ENCODE data around the gene KLHL35. TPM values are rescaled to one million over a fixed set of nuclear protein-coding genes. Genes with fewer than 3 reads are reported as not detected.

The KLHL35 gene
- total and polyA plus RNA-seq, 2 donors from 2014 or later = 0.26 to 1.8 TPM

GRCh38 chr11:75462117-75462653 lies 29.2 kb upstream of the KLHL35 start:
- Histone ChIP-seq H3K36me3 (ENCODE audit: control insufficient read depth in 2 of 3, insufficient read depth in 3 of 3, low read length in 3 of 3) (no peaks in the 10 kb centered on the region), H3K9ac (ENCODE audit: low read length in 3 of 3) (no peak overlapping the region), H3K4me3 (ENCODE audit: low read length in 3 of 3) (no peak overlapping the region), H3K27me3 (ENCODE audit: control insufficient read depth, insufficient read depth, low read length) (no peaks in the 10 kb centered on the region), H3K9me3 (ENCODE audit: control insufficient read depth in 2 of 3, insufficient read depth in 1 of 3, low read length in 3 of 3) (no peaks in the 10 kb centered on the region), H3K27ac (ENCODE audit: low read depth in 2 of 2, low read length in 2 of 2) (no peak overlapping the region), H3K4me1 (ENCODE audit: control insufficient read depth in 2 of 3, insufficient read depth in 2 of 3, low read depth in 1 of 3, low read length in 3 of 3) (peaks cover 0 to 20% (median 5%) of the 10 kb centered on the region in 3 donors)
- FAIRE-seq = no peak
- intact Hi-C loops (cut with DNase I) = no loop called here
- DNase-seq = peak in 1 of 5 donors; percentile 3
- TF ChIP-seq, protein P1, sequence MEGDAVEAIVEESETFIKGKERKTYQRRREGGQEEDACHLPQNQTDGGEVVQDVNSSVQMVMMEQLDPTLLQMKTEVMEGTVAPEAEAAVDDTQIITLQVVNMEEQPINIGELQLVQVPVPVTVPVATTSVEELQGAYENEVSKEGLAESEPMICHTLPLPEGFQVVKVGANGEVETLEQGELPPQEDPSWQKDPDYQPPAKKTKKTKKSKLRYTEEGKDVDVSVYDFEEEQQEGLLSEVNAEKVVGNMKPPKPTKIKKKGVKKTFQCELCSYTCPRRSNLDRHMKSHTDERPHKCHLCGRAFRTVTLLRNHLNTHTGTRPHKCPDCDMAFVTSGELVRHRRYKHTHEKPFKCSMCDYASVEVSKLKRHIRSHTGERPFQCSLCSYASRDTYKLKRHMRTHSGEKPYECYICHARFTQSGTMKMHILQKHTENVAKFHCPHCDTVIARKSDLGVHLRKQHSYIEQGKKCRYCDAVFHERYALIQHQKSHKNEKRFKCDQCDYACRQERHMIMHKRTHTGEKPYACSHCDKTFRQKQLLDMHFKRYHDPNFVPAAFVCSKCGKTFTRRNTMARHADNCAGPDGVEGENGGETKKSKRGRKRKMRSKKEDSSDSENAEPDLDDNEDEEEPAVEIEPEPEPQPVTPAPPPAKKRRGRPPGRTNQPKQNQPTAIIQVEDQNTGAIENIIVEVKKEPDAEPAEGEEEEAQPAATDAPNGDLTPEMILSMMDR (IDR thresholded peaks at IDR 0.05; ENCODE audit: borderline replicate concordance, extremely low read depth, insufficient read depth) = no peak

GRCh38 chr11:75461151-75461550 lies 28.1 kb upstream of the KLHL35 start:
- intact Hi-C loops (cut with DNase I) = no loop called here
- TF ChIP-seq, protein P1 (IDR thresholded peaks at IDR 0.05; ENCODE audit: borderline replicate concordance, extremely low read depth, insufficient read depth) = no peak
- Histone ChIP-seq H3K4me1 (ENCODE audit: control insufficient read depth in 2 of 3, insufficient read depth in 2 of 3, low read depth in 1 of 3, low read length in 3 of 3) (peaks cover 0 to 13% (median 0%) of the 10 kb centered on the region in 3 donors), H3K4me3 (ENCODE audit: low read length in 3 of 3) (no peak overlapping the region), H3K36me3 (ENCODE audit: control insufficient read depth in 2 of 3, insufficient read depth in 3 of 3, low read length in 3 of 3) (no peaks in the 10 kb centered on the region), H3K27ac (ENCODE audit: low read depth in 2 of 2, low read length in 2 of 2) (no peak overlapping the region), H3K9me3 (ENCODE audit: control insufficient read depth in 2 of 3, insufficient read depth in 1 of 3, low read length in 3 of 3) (no peaks in the 10 kb centered on the region), H3K9ac (ENCODE audit: low read length in 3 of 3) (no peak overlapping the region), H3K27me3 (ENCODE audit: control insufficient read depth, insufficient read depth, low read length) (no peaks in the 10 kb centered on the region)
- FAIRE-seq (no peak), DNase-seq (peak in 1 of 5 donors; percentile 26)

DNA sequence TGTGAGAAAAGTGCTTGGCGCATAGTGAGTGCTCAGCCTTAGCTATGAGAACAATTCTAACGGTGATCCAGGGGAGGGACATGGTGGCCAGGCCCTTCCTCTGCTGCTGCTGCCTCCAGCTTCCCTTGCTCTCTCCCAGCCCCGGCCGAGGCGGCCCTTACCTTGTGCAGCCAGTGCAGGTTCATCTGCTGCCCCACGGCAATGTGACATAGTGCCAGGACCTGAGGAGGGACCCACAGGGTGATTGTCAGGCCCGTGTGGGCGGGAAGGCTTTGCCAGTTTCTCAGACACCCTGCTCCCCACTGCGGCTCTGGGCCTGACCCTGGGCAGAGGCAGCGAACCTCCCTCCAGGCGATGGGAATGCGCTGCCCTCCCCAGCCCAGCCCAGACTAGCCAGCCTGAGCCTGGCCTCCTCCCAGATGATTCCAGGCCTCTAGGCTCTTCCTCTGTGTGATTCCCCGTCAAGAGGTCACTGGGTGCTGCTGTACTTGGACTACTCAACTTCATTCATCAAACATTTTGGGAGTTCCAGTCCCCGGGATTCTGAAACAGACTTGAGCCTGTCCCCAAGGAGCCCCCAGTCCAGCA lies 23.7 kb upstream of the KLHL35 start:
- TF ChIP-seq, protein P1 (IDR thresholded peaks at IDR 0.05; ENCODE audit: borderline replicate concordance, extremely low read depth, insufficient read depth) = no peak
- intact Hi-C loops (cut with DNase I) = no loop called here
- no peaks in the 10 kb centered on the region for H3K9me3 ChIP-seq (ENCODE audit: control insufficient read depth in 2 of 3, insufficient read depth in 1 of 3, low read length in 3 of 3)
- no peaks in the 10 kb centered on the region for H3K4me1 ChIP-seq (ENCODE audit: control insufficient read depth in 2 of 3, insufficient read depth in 2 of 3, low read depth in 1 of 3, low read length in 3 of 3)
- FAIRE-seq = no peak
- peaks cover 0 to 2% (median 0%) of the 10 kb centered on the region in 3 donors for H3K36me3 ChIP-seq (ENCODE audit: control insufficient read depth in 2 of 3, insufficient read depth in 3 of 3, low read length in 3 of 3)
- no peak for DNase-seq
- H3K27ac ChIP-seq (ENCODE audit: low read depth in 2 of 2, low read length in 2 of 2) = no peak overlapping the region
- no peak overlapping the region for H3K9ac ChIP-seq (ENCODE audit: low read length in 3 of 3)
- H3K27me3 ChIP-seq (ENCODE audit: control insufficient read depth, insufficient read depth, low read length) = no peaks in the 10 kb centered on the region
- H3K4me3 ChIP-seq (ENCODE audit: low read length in 3 of 3) = no peak overlapping the region
